SK-N-SH (cell line): ENCODE measurements around the gene LTC4S. TPM values are rescaled to one million over a fixed set of nuclear protein-coding genes. Genes with fewer than 3 reads are reported as not detected.

Source experiments
- CTCF ChIA-PET: fragments of 300-600, 350-600 bp; formaldehyde crosslinking; extraction: SDS; loops from one replicate; lab custom pipeline; 2021; lab: Yijun Ruan, JAX
- POLR2A ChIA-PET: fragments of 350-600 bp; sonication (Branson Sonifier 250); formaldehyde crosslinking; extraction: SDS; loops from one replicate; lab custom pipeline; 2020; ENCODE audit warnings: antibody characterized with exemption, inconsistent platforms; lab: Yijun Ruan, JAX
- DNase-seq: peaks from one replicate; pipeline ENCODE4 v3.0.0; 2012
- H2AFZ ChIP-seq: fragments of 200-600 bp; sonication (generic); 2 replicates; pipeline ENCODE4 v1.8.1; 2016; ENCODE audit warnings: antibody characterized with exemption, mild to moderate bottlenecking, low read depth
- H3F3A ChIP-seq: fragments of 200-600 bp; sonication (generic); replicated peaks from 2 replicates; pipeline ENCODE3; 2016; ENCODE audit warnings: antibody characterized with exemption, mild to moderate bottlenecking; ENCODE audit not compliant: insufficient read depth
- H3K27ac ChIP-seq, 2 experiments: fragments of 200-500 bp in 1 of 2; fragments of 200-600 bp in 1 of 2; sonication (Bioruptor generic) in 1 of 2; sonication (generic), shearing (Covaris generic) in 1 of 2; 2 replicates each; pipeline versions ENCODE4 v1.5.1 to v1.6.1; 2014 to 2016; ENCODE audit warnings: low read depth in 2 of 2, inconsistent platforms in 1 of 2, low read length in 1 of 2, mild to moderate bottlenecking in 1 of 2, mixed read lengths in 1 of 2
- H3K27me3 ChIP-seq: fragments of 200-600 bp; sonication (generic), shearing (Covaris generic); 2 replicates; pipeline ENCODE4 v1.6.1; 2016; ENCODE audit warnings: mixed run types; ENCODE audit not compliant: insufficient read depth
- H3K36me3 ChIP-seq, 2 experiments: fragments of 200-500 bp in 1 of 2; fragments of 200-600 bp in 1 of 2; sonication (Bioruptor generic) in 1 of 2; sonication (generic) in 1 of 2; replicated peaks in 1 of 2; 2 replicates each; pipeline versions ENCODE3 to v1.5.1; 2014 to 2016; ENCODE audit warnings: low read length in 1 of 2, mild to moderate bottlenecking in 1 of 2; ENCODE audit not compliant: insufficient read depth in 2 of 2, control insufficient read depth in 1 of 2
- H3K4me1 ChIP-seq, 2 experiments: fragments of 200-500 bp in 1 of 2; fragments of 200-600 bp in 1 of 2; sonication (Bioruptor generic) in 1 of 2; sonication (generic), shearing (Covaris generic) in 1 of 2; 2 replicates each; pipeline versions ENCODE4 v1.5.1 to v1.6.1; 2014 to 2016; ENCODE audit warnings: low read depth in 1 of 2, low read length in 1 of 2, mixed run types in 1 of 2; ENCODE audit not compliant: insufficient read depth in 2 of 2, control insufficient read depth in 1 of 2
- H3K4me2 ChIP-seq: fragments of 200-600 bp; sonication (generic), shearing (Covaris generic); 2 replicates; pipeline ENCODE4 v1.6.1; 2017; ENCODE audit warnings: mixed run types
- H3K4me3 ChIP-seq, 2 experiments: fragments of 200-500 bp in 1 of 2; fragments of 200-600 bp in 1 of 2; sonication (Bioruptor generic) in 1 of 2; sonication (generic), shearing (Covaris generic) in 1 of 2; 2 replicates each; pipeline versions ENCODE4 v1.5.1 to v1.8.1; 2014 to 2016; ENCODE audit warnings: low read depth in 2 of 2, inconsistent platforms in 1 of 2, low read length in 1 of 2, mild to moderate bottlenecking in 1 of 2, mixed read lengths in 1 of 2, moderate library complexity in 1 of 2
- H3K79me2 ChIP-seq: fragments of 200-600 bp; sonication (generic); 2 replicates; pipeline ENCODE4 v1.8.1; 2017; ENCODE audit warnings: mild to moderate bottlenecking; ENCODE audit not compliant: insufficient read depth
- H3K9ac ChIP-seq: fragments of 200-600 bp; sonication (generic); 2 replicates; pipeline ENCODE4 v1.6.1; 2017; ENCODE audit warnings: mixed run types
- H3K9me2 ChIP-seq: fragments of 200-600 bp; sonication (generic); 2 replicates; pipeline ENCODE4 v1.6.1; 2017; ENCODE audit warnings: mixed run types
- H3K9me3 ChIP-seq: fragments of 200-600 bp; sonication (generic); 2 replicates; pipeline ENCODE4 v1.6.1; 2017; ENCODE audit warnings: mixed run types, mild to moderate bottlenecking, moderate library complexity
- H4K20me1 ChIP-seq: fragments of 200-600 bp; sonication (generic); 2 replicates; pipeline ENCODE4 v1.6.1; 2017; ENCODE audit warnings: mild to moderate bottlenecking, mixed run types; ENCODE audit not compliant: insufficient read depth
- CHD2 ChIP-seq: fragments of 150-350 bp; IDR thresholded peaks from 2 replicates; pipeline ENCODE4 v1.6.1; 2018; ENCODE audit warnings: low read length; ENCODE audit not compliant: partially characterized antibody
- ELF1 ChIP-seq: IDR thresholded peaks from 2 replicates; pipeline ENCODE4 v1.4.0; 2012
- FOXM1 ChIP-seq: IDR thresholded peaks from 2 replicates; pipeline ENCODE4 v1.4.0; 2012; ENCODE audit warnings: low read depth, mild to moderate bottlenecking
- GABPA ChIP-seq: IDR thresholded peaks from 2 replicates; pipeline ENCODE4 v1.4.0; 2012; ENCODE audit warnings: low read depth, mild to moderate bottlenecking
- JUND ChIP-seq: IDR thresholded peaks from 2 replicates; pipeline ENCODE4 v1.4.0; 2012
- MEF2A ChIP-seq: IDR thresholded peaks from 2 replicates; pipeline ENCODE4 v1.4.0; 2012; ENCODE audit warnings: low read depth, borderline replicate concordance
- MXI1 ChIP-seq: IDR thresholded peaks from 2 replicates; pipeline ENCODE4 v1.6.1; 2012; ENCODE audit warnings: mild to moderate bottlenecking, low read depth, low read length, improper control_type of control experiment
- POLR2AphosphoS5 ChIP-seq: IDR thresholded peaks from 2 replicates; pipeline ENCODE4 v1.6.1; 2012; ENCODE audit warnings: low read depth, low read length
- REST ChIP-seq: IDR thresholded peaks from 2 replicates; pipeline ENCODE4 v1.6.1; 2012; ENCODE audit warnings: mild to moderate bottlenecking, low read depth, low read length, moderate library complexity
- RFX5 ChIP-seq: IDR thresholded peaks from 2 replicates; pipeline ENCODE4 v1.6.1; 2012; ENCODE audit warnings: mild to moderate bottlenecking, improper control_type of control experiment, low read length
- SIN3A ChIP-seq: IDR thresholded peaks from 2 replicates; pipeline ENCODE4 v1.6.1; 2012; ENCODE audit warnings: low read depth, mild to moderate bottlenecking, low read length, moderate library complexity, borderline replicate concordance
- USF1 ChIP-seq: IDR thresholded peaks from 2 replicates; pipeline ENCODE4 v1.4.0; 2012; ENCODE audit warnings: low read depth, borderline replicate concordance
- USF2 ChIP-seq: fragments of 150-350 bp; IDR thresholded peaks from 2 replicates; pipeline ENCODE4 v1.6.1; 2017; ENCODE audit warnings: antibody characterized with exemption, low read length, low read depth, borderline replicate concordance
- YY1 ChIP-seq: IDR thresholded peaks from 2 replicates; pipeline ENCODE4 v1.4.0; 2012; ENCODE audit warnings: low read depth, mild to moderate bottlenecking
- ZBTB33 ChIP-seq: IDR thresholded peaks from 2 replicates; pipeline ENCODE4 v1.4.0; 2012; ENCODE audit warnings: low read depth, borderline replicate concordance
- WGBS: methylation state at CpG from one replicate; pipeline ENCODE4 v1.1.6; 2017; ENCODE audit warnings: low lambda C conversion rate; 5-methylcytosine and 5-hydroxymethylcytosine counted together
- polyA plus RNA-seq, 3 experiments: library from polyadenylated mRNA; depleted of rRNA; stranded (reverse); fragments of >200 nt; gene quantifications; 2 replicates each; pipeline ENCODE4 v1.2.3, GENCODE V29; 2012

LTC4S gene
- polyA plus RNA-seq, 1 of the 3 experiments (the other 2 are of a cell fraction): 0.43 TPM

GRCh38 chr5:179755022-179755421 is 38.8 kb upstream of the LTC4S start:
- Histone ChIP-seq H3K9me3 (no peaks in the 10 kb centered on the region), H3K4me3 (no peak overlapping the region), H3K79me2 (peaks cover 97% of the 10 kb centered on the region), H3K4me1 (peaks cover 0 to 4% of the 10 kb centered on the region in 2 experiments; a peak in 1 of 4 replicates), H3F3A (no peaks in the 10 kb centered on the region), H4K20me1 (peaks cover 88% of the 10 kb centered on the region), H3K27ac (no peak overlapping the region), H3K36me3 (peaks cover 0 to 5% of the 10 kb centered on the region in 2 experiments), H3K4me2 (no peak overlapping the region), H3K9me2 (no peaks in the 10 kb centered on the region), H3K9ac (no peak overlapping the region), H2AFZ (no peak overlapping the region), H3K27me3 (no peaks in the 10 kb centered on the region)
- 98% methylated on average over 2 of the region's 2 CpGs for WGBS
- no peak for DNase-seq
- ChIA-PET CTCF (interaction anchor here (0.6 to 1.4 kb wide), 6 partner anchors 9 to 1115 kb away, joined by 3 to 7 read pairs (median 3); no protein-coding TSS in a partner anchor), POLR2A (no interaction called here)
- TF ChIP-seq JUND (no peak), YY1 (no peak), SIN3A (no peak), CHD2 (no peak), REST (no peak)

GRCh38 chr5:179758955-179759354 is 34.8 kb upstream of the LTC4S start:
- TF ChIP-seq POLR2AphosphoS5 (no peak), FOXM1 (no peak), MEF2A (no peak), USF2 (no peak), JUND (no peak), MXI1 (no peak), ELF1 (no peak), USF1 (no peak), GABPA (no peak), ZBTB33 (no peak), SIN3A (no peak), RFX5 (no peak)
- POLR2A ChIA-PET: no interaction called here
- DNase-seq: no peak
- peaks cover 0 to 5% of the 10 kb centered on the region in 2 experiments for H3K36me3 ChIP-seq
- H3K79me2 ChIP-seq: peaks cover 89% of the 10 kb centered on the region
- H3K4me1 ChIP-seq: peaks cover 18 to 19% of the 10 kb centered on the region in 2 experiments
- no peak overlapping the region for H3K9ac ChIP-seq
- H4K20me1 ChIP-seq: peaks cover 87% of the 10 kb centered on the region
- CTCF ChIA-PET: interaction anchor here (1.1 kb wide), 1 partner anchor 19 kb away, joined by 3 read pairs; no protein-coding TSS in a partner anchor
- H3K4me2 ChIP-seq: no peak overlapping the region
- no peaks in the 10 kb centered on the region for H3K27me3 ChIP-seq
- H3F3A ChIP-seq: peaks cover 27% of the 10 kb centered on the region
- H3K9me3 ChIP-seq: no peaks in the 10 kb centered on the region
- no peak overlapping the region for H3K4me3 ChIP-seq
- 93% methylated on average over 8 of the region's 8 CpGs for WGBS
- no peak overlapping the region for H2AFZ ChIP-seq
- H3K9me2 ChIP-seq: no peaks in the 10 kb centered on the region
- H3K27ac ChIP-seq: no peak overlapping the region
